ENCODE data around the gene SMARCE1.

SMARCE1 gene

DNA sequence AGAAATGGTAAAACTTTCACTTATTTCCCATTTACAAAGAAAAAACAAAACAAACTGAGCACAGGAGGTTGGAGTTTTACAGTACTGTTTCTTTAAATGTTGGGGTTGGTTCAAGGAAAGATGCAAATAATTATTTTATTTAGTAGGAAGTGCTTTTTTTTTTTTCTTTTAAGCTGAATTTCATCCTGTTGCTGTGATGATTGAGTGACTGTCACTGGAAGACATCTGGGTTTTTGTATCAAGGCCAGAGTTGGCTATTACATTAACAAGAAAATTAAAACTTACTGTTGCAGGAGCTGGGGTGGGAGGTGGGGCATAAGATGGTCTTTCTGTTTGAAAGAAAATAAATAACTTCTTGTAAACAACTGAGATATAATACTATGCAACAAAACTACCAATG is 2.3 kb downstream of the SMARCE1 start:
- no peak for DNase-seq

DNA sequence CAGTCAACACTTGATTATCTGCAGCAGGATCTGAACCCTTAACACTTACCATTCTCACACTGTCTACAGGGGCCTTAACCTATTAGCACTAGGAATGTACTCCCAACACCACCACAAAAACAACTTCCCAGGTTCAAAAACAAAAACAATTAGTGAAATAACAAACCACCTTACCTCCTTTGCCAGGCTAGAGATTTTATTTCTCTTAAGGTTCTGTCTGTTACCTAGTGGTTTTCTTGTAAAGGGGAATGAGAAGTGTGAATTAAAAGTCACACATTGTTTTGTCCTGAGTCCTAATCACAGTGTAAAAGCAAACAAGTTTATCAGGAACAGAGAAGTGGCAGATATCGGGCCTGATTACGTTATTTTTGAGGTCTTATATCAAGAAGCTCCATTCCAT is 9.7 kb downstream of the SMARCE1 start:
- DNase-seq = no peak

DNA sequence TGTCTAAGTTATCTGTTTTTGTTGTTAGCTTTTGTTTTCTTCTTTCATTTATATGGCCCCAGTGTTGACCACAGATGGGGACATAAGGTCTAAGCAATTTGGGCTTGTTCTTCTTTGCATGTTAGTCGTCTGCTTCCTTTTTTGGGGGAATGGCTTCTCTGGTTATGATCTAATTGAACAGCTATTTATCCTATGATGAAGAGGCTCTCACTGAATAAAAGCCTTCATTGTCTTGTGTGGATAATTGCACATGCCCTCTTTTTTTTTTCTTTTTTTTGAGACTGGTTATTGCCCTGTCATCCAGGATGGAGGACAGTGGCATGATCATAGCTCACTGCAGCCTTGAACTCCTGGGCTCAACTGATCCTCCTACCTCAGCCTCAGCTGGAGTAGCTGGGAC is 13.7 kb downstream of the SMARCE1 start:
- no peak for DNase-seq

DNA sequence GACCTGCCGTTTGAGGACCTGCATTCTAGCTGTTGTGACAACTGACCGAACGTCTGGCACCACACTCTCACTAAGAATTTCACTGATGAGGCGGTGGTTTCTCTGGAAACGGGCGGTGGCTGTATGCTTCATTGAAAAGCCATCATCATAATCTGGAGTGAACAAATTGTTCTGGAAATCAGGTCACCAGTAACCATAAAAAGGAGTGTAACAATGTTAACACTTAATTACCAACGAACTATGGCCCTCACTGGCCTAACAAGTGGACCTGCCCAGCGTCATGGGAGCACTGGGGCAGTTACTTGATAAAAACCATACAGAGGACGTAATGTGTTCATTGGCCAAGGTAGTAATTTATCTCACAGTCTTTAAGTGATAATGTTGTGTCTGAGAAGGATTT is 15.4 kb downstream of the SMARCE1 start:
- no peak for DNase-seq

DNA sequence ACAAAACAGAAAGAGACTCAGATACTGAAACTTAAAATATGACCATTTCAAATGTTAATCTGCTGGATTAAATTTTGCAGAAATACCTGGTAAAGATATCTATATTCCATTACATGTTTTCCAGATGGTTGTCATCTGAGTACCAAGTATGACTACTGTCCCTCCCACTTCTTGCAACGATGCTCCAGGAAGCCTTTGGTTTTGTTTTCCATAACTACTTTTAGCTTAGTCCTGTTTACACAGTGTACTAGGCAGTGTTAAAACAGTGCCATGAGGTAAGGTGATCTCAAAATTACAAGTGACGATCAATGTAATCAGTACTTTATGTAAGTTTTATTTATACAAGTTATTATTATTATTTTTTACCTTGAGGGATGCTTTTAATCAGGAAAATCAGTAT is 17.8 kb downstream of the SMARCE1 start:
- DNase-seq = no peak

DNA sequence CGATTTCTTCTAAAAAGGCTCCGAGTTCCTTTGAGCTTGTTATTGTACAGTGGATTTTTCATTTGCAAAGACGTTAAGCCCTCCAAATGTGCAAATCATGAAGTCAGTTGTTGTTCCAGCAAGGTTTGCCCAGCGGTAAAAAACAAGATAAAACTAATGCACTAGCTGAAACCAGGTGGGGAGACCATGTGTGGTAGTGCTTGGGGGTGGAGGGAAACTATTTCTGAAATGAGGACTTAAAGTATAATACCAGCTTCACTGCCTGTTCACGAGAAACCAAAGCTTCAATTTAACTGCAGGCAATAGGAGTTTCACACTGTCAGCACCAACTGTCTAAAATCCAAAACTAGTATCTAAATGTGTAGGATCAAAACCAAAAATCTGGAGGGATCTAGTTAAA is 22.3 kb downstream of the SMARCE1 start:
- no peak for DNase-seq

DNA sequence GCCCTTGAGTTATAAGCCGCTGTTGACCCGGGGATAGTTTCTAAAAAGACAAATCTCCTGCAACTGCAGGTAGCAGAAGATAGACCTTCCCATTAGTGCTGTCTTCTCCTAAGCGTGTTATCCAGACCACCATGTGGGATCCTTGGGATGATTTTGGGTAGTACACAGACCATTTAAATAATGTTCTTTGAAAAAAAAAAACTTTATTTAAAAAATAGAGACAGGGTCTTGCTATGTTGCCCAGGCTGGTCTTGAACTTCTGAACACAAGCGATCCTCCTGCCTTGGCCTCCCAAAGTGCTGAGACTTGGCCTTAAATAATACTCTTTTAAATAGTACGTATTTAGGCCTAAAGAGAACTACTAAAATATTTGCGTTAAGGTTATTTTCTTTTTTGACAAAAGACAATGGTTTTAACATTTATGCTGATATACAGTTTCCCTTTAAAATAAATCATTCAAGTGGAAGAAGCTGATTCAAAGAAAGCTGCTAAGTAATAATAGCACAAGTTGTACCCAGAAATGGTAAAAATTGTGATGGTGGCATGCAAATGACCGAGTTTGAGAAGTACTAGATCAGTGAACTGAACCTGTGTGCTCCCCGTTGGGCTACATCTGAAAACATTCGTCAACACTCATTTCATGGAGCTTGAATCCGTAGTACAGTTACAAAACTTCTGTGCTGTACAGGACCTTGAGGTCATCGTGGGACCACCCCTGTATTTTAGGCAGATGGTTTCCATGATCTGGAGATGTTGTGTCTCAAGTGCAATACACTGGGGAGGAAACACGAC is 24.0 kb downstream of the SMARCE1 start:
- DNase-seq = no peak

DNA sequence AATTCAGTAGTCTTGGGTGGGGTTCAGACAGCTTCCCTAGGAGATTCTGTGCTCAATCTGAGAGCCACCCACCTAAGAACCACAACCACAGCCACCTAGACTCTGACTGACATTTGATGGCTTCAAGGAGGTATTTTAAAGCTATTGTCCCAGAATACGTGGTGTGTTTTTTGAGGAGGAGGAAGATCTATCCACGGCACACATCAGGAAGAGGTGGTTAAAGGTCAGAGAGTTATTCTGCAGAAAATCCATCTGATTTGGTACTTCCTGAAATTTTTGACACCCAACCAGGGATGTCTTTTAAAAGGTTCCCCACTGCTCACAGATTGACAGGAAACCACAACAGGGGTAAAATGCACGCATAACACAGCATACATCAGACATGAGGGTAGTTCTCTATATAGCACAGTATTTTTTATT is 25.1 kb downstream of the SMARCE1 start:
- DNase-seq = peak; percentile 30

DNA sequence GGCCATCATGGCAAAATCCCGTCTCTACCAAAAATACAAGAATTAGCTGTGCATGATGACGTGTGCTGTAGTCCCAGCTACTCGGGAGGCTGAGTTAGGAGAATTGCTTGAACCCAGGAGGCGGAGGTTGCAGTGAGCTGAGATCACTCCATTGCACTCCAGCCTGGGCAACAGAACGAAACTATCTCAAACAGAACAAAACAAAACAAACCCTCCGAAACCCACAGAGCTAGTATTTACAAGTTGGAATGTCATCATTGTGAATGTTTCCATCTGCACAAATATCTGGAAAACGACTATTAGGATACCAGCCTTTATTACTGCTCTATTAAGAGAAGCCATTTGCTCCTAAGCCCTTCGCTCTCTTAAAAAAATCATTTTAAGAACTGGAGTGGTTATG is 26.0 kb downstream of the SMARCE1 start:
- no peak for DNase-seq

DNA sequence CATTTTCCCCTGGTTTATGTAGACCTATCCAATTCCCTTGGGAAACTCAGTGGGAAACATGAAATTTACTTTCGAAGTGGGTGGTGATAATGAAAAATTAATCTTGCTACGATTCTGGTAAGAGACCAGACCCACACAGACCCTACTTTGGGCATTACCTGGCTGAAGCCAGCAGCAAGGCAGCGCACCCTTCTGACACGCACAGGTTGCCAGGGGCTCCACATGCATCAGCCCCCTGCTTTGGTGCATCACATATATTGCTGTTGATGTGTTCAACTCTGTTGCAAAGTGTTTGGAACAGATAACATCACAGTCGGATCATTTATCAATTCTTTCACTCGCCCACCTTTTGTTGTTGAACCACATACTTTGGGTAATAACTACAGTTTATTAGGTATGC is 26.6 kb downstream of the SMARCE1 start:
- no peak for DNase-seq

DNA sequence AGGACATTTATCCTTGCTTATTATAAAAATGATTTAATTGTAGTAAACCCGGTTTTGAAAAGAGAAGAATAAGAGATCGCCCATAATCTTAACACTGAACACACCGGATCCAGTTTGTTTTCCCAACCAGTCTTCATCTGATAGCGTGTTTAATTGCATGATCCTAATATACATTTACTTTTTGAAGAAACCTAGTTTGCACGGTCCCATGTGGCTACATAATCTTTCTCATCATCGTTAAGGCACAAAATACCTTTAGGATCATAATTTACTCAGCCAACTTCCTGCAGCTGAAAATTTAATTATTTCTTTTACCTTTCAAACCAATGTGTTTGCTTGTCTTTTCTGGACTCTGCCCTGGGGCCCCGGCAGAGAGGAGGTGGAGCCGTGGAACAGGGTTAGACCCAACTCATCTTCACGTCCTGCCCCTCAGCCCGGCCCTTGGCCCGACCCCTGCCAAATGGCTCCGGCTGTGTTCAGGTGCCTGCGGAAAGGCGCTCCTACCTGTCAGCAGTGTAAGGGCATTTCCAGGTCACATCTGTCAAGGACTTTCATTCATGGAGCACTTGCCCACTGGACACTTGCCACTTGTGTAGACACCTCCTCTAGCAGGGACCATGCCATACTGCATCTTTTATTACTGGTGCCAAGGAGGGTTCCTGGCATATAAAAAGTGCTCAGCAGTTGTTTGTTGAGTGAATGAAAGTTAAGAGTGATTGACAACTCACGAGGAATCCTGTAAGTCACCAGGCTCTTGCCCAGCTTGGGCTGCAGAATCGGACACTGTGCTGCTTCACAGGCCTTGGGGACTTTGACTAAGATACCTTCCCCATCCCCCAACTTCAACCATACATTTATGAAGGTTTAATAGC is 28.6 kb downstream of the SMARCE1 start:
- DNase-seq = no peak

DNA sequence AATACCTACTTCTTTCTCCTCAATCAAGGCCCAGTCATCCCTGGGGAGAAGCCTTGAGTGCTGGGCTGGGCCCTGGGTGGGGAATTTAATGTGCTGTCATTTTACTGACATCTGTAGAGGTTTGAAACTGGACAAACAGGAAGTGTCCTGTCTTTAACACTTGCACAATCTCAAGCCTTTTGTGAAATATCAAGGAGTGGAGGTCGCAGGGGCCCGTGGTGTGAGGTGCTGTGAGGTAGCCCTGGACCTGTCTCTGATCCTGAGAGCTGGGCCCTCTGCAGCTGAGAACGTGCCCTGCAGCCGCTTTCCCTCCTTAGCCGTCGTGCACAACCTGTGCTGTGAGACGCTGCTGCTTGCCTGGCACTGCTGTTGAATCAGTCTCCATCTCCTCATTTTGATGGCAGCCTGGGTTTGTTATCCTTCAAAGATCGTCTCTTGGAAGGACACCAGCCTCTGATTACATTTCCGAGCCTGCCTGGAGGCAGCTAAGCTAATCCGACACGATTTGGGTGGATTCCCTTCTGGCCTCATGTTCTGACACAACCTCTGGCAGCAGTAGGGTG is 29.9 kb downstream of the SMARCE1 start:
- no peak for DNase-seq

DNA sequence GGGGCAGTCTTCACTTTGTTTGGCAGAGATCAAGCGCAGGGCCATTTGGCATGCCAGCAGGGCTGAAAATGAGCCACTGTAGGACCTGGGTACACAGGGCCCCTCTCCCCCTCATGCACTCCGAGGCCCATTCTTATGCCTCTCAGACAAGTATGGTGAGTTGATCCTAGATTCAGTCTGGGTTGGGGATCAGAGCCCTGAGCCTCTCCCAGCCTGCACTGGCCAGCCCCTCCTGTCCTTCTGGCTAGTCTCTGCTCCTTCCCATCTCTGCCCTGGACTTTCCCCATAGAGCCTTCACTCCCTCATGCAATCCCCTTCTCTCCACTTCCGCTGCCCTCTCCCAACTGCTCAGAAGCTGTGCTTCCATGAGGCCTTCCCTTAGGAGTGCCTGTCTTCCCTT is 31.0 kb downstream of the SMARCE1 start:
- DNase-seq = no peak

DNA sequence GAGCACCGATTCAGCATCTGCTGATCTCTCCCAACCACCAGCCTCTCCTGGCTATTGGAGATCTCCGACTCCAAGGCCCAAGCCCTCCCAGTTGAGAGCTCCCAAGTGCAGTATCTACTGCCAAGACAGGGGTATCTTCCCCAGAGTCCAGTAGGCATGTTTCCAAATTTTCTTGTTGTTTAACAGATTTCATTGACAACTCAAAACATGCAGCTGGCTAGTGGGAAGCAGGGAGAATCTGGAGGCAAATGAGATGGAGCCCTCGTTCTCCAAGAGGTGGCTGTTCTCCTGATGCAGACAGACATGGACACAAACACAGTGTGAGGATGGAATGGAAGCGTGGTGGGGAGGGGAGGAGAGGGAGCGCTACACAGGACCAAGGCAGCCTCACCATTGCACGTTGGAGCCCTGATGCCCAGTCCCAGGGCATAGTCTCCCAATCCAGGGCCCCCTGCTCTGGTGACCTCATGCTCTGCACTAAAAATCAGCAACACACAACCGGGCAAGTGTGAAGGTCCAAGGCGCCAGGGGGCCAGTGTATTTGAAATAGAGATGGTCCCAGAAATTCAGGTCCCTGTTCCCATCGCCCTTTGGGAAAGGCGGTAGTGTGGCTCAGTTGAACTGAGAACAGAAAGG is 31.7 kb downstream of the SMARCE1 start:
- no peak for DNase-seq

DNA sequence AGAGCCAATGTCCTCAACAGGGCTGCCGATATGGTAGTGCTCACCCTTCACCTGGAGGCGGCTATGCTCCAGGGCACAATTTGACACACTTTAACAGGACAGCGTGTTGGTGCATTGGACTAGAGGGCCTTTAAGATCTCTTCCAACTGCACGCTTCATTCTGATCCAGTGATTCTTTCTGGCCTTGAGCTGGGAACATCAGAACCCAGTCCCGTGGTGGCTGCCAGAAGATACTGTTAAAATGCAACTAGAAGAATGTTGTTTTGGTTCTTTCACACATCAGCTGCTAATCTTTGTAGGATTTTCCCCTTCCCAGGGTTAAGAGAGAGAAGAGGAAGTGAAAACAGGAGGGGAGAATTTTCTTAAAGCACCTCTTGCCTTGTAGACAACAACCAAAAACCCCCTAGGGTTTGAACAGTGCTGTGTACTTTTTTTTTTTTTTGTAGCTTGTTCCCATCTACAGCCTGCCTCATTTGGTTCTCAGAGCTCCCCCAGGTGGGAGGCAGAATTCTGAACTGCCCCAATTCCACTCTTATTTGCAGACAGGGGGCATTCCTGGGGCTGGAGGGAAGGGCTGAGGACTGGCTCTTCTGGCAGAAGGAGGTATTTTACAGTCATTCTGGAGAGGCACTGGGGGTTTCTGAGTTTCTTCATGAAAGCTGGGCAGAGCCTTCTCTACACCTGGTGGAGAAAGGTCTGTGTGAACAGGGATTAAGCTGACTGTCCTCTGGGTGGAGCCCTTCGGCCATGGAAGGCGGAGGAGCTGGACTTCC is 32.4 kb downstream of the SMARCE1 start:
- DNase-seq = peak; percentile 38

DNA sequence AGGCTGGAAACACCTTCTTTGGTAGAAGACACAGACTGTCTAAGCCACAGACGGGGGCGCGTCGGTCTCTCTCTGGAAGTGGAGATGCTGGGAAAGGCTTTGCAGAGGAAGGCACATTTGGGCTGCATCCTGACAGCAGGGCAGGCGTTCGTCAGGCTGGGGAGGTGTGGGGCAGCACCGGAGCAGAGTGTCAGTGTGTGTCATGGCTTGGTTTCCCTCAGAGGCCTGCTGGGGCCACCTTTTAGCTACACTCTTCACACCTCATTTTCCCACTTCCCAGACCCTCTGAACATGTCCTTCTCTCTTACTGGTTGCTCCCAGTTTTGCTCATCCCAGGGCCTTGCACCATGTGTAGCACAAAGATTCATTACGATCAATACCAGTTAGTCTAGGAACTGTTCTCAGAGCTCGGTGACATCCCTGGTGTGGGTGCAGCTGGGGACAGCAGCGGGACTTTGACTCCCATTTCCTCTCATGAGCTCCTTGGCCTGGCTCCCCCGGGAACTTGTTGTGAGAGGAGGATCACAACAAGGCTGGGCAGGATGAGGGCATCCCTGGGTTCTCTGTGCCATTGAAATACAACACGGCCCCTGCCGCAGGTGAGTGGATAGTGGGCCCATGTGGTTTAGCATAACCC is 33.1 kb downstream of the SMARCE1 start:
- DNase-seq = no peak

DNA sequence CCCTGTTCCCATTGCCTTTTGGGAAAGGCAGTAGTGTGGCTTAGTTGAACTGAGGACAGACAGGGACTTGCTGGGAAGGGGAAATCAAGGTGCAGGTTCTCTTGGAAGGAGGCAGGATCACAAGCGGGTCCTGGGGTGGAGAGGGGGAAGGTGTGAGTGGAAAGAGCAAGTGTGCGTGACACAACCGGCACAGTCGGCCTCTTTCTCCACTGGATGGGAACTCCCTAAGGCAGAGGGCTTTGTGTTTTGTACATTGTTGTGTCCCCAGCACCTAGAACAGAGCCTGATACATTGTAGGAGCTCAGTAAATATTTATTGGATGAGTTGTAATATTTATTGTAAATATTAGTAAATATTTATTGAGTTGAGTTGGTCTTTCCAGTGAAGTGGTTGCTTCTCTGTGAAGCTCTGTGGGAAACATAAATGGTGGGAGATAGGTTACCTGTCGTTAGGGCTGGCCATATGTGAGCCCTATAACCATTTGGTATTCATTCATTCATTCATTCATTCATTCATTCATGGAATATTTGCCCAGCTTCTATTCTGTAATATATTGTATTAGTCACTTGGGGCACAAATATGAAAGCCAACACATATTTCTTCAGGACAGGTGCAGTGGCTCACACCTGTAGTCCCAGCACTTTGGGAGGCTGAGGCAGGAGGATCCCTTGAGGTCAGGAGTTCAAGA is 34.0 kb downstream of the SMARCE1 start:
- DNase-seq = no peak

DNA sequence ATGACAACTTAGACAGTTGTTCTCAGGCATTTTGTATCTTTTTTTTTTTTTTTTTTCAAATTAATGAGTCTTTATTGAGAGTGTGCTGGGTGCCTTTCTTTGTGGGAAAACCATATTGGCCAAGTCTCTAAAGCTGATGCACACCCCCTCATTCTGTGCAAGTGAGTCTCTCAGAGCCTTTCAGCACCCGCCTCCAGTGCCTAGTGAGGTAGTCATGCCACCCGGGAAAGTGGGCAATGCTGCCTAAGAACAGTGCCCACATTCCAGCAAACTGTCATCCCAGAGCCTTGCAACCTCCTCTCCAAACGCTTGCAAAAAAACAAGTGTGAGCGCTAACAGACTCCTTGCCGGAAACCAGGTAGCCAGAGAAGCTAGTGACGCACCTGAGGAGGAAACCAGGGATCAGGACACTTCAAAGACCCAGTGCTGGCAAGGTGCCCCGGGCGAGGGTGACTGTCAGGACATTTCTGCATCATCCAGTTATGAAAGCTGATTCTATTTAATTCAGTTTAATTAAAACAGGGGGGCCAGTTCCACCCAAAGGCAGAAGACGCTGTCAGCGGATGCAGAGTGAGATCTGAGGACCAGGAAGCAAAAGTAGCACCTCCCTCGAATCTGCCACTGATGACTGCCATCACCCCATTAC is 34.9 kb downstream of the SMARCE1 start:
- DNase-seq = no peak

DNA sequence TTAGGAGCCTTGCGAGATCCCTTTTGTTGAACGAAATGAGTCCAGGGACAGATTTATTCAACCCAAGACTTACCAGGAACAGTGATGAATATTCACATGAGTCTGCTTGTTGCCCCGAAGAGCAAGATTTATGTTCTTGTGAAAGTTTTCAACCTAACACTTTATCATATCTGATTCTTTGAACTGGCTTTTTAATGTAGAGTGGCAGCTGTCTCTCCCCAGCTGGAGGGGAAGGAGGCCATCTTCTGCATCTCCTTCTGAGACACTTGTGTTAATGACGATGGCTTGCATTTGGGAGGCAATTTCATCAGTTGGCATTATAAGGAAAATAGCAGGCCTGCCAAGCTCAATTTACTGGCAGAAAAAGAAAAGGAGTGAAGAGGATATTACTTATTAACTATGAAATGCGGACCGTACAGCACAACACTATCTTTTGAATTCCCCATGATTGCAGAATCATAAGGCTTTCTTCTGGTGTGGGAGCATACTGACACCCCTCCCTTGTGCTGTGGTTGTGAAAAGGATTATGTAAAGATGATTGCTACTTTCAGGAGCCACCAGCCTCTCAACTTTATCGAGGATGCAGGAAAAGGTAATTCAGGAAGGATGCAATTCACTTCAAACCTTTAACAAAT is 35.7 kb downstream of the SMARCE1 start:
- DNase-seq = no peak

DNA sequence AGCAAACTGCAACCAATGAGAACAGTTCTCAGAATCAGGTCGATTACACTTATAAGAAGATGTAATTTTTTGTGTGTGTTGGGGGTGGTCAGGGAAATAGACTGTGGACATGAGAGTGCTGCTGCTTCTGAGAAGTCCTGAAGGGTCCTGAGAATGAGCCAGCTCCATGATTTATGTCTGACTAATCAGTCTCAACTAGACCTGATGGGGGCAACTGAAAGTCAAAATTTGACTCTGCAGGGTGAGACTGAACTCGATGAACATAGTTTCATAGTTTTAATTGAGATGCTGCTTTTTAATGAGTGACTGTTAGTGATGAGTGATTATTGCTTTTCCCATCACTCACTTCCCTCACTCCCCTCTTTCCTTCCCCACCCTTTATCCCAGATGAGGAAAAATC is 37.3 kb downstream of the SMARCE1 start:
- DNase-seq = peak; percentile 72

Measured in activated CD4-positive, alpha-beta T cell treated with anti-CD3 and anti-CD28 coated beads, Interleukin-10, Interleukin-2, amounts not matched to agents 100 ng/mL and 50 ng/mL, durations not matched to agents 16 hours and 8 hours (primary cell).